ENCODE data around the gene UNC5CL. TPM values are rescaled to one million over a fixed set of nuclear protein-coding genes. Genes with fewer than 3 reads are reported as not detected.

The UNC5CL gene
- total RNA-seq, 1 donor from 2014 or later = 2.2 TPM

DNA sequence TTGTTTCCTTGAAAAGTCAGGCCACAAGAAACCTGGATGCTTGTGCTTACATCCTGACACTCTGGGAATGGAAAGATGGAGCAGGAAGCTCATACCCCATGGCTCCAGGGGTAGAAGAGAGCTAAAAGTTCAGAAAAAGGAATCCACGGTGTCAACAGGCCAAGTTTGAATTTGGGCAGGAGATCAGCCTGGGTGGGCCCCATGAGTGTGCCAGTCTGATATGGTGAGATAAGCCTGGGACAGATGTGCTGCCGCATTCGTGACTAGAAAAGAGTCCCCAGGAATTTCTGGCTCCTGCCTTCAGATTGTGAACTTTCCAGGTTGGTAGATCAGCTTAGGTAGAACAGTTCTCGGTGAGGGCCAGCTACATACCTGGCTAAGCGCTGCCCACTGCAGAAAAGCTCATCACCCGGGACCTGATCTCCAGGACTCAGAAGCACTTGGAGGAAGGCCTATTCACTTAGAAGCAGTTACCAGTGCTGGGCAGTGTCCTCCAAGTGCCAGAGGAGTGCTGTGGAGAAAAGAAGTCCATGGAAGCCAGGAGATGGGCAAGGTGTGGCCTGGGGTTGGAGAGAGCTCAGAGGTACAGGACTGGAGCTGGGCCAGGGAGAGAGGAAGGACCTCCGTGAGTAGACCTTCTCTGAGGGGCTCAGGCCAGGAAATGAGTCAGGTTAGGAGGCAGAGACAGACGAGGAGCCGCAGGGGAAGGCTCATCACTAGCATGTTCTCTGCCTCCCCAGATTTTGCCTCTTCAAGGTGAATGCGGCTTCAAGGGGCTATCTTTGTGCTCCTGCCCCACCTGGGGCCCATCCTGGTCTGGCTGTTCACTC, 3.4 kb upstream of the UNC5CL start, which contains the start of gene TSPO2:
Gene TSPO2 (plus strand): TSS at position 242 of the 830 bp plus-strand sequence. CDS start 519 bp downstream, at position 761.
- Mint-ChIP-seq H3K4me3 (no peak within 1 kb of the TSS), H3K4me1 (no peaks in the 10 kb centered on the region), H3K27ac (no peak within 1 kb of the TSS), H3K36me3 (ENCODE audit: low read depth) (peaks cover 1% of the 10 kb centered on the region), H3K27me3 (no peaks in the 10 kb centered on the region), H3K9me3 (no peaks in the 10 kb centered on the region)
- CTCF ChIA-PET = no interaction called here
- ATAC-seq (ENCODE audit: low read depth) = no peak
- intact Hi-C loops (cut with micrococcal nuclease) = no loop called here
- TF ChIP-seq, protein P1, sequence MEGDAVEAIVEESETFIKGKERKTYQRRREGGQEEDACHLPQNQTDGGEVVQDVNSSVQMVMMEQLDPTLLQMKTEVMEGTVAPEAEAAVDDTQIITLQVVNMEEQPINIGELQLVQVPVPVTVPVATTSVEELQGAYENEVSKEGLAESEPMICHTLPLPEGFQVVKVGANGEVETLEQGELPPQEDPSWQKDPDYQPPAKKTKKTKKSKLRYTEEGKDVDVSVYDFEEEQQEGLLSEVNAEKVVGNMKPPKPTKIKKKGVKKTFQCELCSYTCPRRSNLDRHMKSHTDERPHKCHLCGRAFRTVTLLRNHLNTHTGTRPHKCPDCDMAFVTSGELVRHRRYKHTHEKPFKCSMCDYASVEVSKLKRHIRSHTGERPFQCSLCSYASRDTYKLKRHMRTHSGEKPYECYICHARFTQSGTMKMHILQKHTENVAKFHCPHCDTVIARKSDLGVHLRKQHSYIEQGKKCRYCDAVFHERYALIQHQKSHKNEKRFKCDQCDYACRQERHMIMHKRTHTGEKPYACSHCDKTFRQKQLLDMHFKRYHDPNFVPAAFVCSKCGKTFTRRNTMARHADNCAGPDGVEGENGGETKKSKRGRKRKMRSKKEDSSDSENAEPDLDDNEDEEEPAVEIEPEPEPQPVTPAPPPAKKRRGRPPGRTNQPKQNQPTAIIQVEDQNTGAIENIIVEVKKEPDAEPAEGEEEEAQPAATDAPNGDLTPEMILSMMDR (IDR thresholded peaks at IDR 0.05) = no peak
- POLR2A ChIA-PET = no interaction called here
- no peak for DNase-seq

DNA sequence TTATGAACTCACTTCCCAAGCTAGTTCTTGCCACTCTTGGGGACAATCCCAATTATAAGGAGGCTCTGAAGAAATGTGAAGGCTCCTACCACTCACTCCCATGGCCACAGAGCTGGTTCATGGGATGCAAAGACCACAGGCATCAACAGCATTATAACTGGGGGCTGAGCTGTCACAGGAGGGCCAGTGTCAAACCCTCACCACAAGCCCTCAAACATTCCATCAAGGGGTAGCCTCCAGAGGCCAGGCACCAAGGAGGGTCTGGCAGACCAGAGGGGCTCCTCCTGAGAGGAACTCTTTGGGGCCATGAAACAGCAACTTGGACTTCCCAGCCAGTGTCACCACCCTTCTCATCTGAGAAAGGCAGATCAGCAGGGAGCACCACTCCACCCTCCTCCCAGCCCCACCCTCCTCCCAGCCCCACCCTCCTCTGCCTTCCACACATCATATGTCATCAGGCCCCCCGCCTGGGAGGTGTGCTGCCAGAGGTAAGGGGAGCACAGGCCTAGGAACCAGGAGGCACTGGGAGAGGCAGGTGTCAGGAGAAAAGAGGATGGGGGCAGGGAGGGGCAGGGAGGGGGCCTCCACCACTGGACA, 2.0 kb upstream of the UNC5CL start:
- intact Hi-C loops (cut with micrococcal nuclease) = no loop called here
- Mint-ChIP-seq H3K27ac (no peak overlapping the region), H3K4me1 (no peaks in the 10 kb centered on the region), H3K27me3 (no peaks in the 10 kb centered on the region), H3K36me3 (ENCODE audit: low read depth) (peaks cover 1% of the 10 kb centered on the region), H3K4me3 (no peak overlapping the region), H3K9me3 (no peaks in the 10 kb centered on the region)
- DNase-seq (no peak), ATAC-seq (ENCODE audit: low read depth) (no peak)
- CTCF ChIA-PET = no interaction called here
- POLR2A ChIA-PET = no interaction called here
- TF ChIP-seq, protein P1 (IDR thresholded peaks at IDR 0.05) = no peak

DNA sequence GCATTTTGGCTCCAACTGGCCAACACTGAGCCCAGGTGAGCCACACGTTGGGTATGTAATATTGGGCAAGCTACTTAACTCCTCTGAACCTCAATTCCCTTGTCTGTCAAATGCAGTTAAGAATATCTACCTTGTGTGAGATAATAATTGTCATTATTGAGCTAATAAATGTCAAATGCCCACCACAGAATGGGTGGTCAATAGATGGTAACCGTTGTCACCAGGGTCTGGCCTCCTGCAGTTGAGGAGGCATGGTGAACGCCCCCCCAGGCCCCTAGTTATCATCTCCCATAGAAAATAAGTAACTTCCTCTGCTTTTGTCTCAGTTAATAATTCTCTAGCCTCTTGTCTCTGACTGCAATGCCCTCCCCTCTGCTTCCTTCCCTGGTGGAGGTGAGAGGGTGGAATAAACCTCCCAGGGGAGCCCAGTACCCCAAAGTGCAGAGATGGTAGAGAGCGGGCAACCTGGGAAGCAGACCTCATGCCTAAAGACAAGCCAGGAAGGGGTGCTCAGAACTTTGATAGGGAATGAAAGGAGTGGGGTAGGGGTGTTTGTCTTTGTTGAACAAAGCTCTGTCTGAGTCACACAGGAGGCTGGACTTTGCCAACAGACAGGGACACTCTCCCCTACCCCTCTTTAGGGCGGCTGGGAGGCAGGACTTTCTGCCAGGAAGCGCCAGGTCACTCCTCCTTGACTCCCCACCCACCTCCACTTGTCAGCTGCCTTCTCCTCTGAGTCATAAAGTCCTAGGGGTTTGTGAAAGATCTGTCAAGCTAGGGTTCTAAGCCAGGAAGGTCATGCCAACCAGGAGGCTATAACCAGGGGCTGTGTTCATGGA, 1.3 kb upstream of the UNC5CL start:
- TF ChIP-seq, protein P1 (IDR thresholded peaks at IDR 0.05) = no peak
- H3K27me3 Mint-ChIP-seq = no peaks in the 10 kb centered on the region
- no peaks in the 10 kb centered on the region for H3K4me1 Mint-ChIP-seq
- H3K27ac Mint-ChIP-seq = no peak overlapping the region
- no peaks in the 10 kb centered on the region for H3K9me3 Mint-ChIP-seq
- ChIA-PET POLR2A (no interaction called here), CTCF (interaction anchor here (1.4 to 2.3 kb wide), 3 partner anchors 10 to 32 kb away, joined by 5 to 20 read pairs (median 5); no protein-coding TSS in a partner anchor)
- peaks cover 1% of the 10 kb centered on the region for H3K36me3 Mint-ChIP-seq (ENCODE audit: low read depth)
- H3K4me3 Mint-ChIP-seq = no peak overlapping the region
- intact Hi-C loops (cut with micrococcal nuclease) = no loop called here
- DNase-seq = no peak
- ATAC-seq (ENCODE audit: low read depth) = no peak

DNA sequence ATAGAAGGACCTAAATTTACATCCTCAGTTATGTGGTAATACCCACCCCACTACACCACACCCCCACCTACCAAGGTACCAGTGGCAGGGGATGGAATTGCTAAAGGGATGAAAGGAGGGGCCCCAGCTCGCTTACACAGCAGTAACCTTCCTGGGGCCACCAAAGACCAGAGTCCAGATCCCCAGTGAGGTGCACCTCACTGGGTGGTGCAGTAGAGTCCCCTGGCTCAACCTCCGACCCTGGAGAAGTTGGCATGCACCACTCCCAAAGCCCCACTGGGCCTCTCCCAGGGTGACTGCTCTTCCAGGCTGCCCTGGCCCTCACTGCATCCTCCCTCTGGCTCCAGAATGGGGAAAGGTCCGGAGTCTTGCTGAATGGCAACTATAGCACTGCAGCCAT, 816 bp downstream of the UNC5CL start:
- intact Hi-C loops (cut with micrococcal nuclease) = no loop called here
- Mint-ChIP-seq H3K4me1 (no peaks in the 10 kb centered on the region), H3K27ac (no peak overlapping the region), H3K36me3 (ENCODE audit: low read depth) (peaks cover 1% of the 10 kb centered on the region), H3K27me3 (no peaks in the 10 kb centered on the region), H3K4me3 (no peak overlapping the region), H3K9me3 (no peaks in the 10 kb centered on the region)
- no peak for ATAC-seq (ENCODE audit: low read depth)
- ChIA-PET CTCF (interaction anchor here (1.1 to 2.3 kb wide), 3 partner anchors 10 to 1676 kb away, joined by 3 to 20 read pairs (median 4); no protein-coding TSS in a partner anchor), POLR2A (no interaction called here)
- TF ChIP-seq, protein P1 (IDR thresholded peaks at IDR 0.05) = no peak
- no peak for DNase-seq

All from activated B cell treated with CpG ODN at 0.5 μM for 24 hours (primary cell).